GM12864 (cell line): ENCODE data around the gene SMOC2.

Source experiments
- DNase-seq: peaks from one replicate; pipeline ENCODE4 v3.0.0-alpha.2; 2011; ENCODE audit warnings: low read depth
- H3K4me3 ChIP-seq: 2 replicates; pipeline ENCODE4 v1.5.1; 2011; ENCODE audit warnings: mild to moderate bottlenecking, low read depth, low read length, control low read depth
- TF ChIP-seq, protein P1 (sequence below): IDR thresholded peaks from 2 replicates; pipeline ENCODE4 v1.5.1; 2011; ENCODE audit warnings: low read depth, mild to moderate bottlenecking, moderate library complexity, low read length, control low read depth, inconsistent platforms; ENCODE audit errors: missing control alignments

The SMOC2 gene

DNA sequence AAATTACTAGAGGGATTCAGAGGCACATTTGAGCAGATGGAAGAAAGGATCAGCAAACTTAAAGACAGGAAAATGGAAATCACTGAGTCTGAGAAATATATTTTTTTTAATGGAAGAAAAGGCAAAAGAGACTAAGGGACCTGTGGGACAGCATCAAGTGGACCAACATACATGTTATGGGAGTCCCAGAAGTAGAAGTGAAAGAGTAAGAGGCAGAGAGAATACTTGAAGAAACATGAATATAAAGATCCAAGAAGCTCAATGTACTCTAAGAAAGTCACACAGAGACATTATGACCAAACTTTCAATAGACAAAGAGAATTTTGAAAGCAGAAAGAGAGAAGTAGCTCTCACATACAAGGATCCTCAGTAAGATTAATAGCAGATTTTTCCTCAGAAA lies 39.5 kb downstream of the SMOC2 start:
- no peak for DNase-seq
- no peak overlapping the region for H3K4me3 ChIP-seq
- TF ChIP-seq, protein P1, sequence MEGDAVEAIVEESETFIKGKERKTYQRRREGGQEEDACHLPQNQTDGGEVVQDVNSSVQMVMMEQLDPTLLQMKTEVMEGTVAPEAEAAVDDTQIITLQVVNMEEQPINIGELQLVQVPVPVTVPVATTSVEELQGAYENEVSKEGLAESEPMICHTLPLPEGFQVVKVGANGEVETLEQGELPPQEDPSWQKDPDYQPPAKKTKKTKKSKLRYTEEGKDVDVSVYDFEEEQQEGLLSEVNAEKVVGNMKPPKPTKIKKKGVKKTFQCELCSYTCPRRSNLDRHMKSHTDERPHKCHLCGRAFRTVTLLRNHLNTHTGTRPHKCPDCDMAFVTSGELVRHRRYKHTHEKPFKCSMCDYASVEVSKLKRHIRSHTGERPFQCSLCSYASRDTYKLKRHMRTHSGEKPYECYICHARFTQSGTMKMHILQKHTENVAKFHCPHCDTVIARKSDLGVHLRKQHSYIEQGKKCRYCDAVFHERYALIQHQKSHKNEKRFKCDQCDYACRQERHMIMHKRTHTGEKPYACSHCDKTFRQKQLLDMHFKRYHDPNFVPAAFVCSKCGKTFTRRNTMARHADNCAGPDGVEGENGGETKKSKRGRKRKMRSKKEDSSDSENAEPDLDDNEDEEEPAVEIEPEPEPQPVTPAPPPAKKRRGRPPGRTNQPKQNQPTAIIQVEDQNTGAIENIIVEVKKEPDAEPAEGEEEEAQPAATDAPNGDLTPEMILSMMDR: no peak

DNA sequence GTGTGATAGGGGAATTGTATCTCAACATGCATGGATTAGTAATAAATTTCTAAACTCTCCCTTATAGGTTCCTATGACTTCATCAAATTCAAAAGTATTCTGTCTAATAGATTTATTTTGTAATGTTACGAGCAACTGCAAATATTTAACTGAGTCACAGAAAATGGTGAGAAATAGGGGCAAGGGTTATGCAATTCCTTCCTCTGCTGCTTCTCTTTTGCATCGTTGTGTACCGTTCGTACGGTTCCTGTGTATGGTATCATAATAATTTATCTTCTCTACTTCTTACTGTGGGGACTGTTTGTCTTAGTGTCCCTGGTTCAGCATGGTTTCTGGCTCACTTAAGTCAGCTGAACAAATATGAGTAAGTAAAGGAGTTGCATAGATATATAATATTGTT lies 44.8 kb downstream of the SMOC2 start:
- H3K4me3 ChIP-seq: no peak overlapping the region
- DNase-seq: no peak
- TF ChIP-seq, protein P1: no peak

DNA sequence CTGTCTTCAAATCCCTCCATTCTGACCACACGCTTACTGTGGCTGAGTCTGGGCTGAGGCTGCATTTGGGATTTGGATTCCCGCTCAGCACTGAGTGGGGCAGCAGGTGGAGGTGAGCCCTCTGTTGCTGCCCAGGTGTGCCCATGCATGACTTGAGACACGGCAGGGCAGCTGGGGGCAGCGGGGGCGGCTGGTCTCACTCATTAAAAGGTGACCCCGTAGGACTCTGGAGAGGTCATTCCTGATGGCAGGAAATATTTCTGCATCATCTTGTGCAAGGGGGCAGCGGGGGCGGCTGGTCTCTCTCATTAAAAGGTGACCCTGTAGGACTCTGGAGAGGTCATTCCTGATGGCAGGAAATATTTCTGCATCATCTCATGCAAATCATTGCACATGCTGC lies 49.8 kb downstream of the SMOC2 start:
- TF ChIP-seq, protein P1: no peak
- no peak for DNase-seq
- H3K4me3 ChIP-seq: no peak overlapping the region

DNA sequence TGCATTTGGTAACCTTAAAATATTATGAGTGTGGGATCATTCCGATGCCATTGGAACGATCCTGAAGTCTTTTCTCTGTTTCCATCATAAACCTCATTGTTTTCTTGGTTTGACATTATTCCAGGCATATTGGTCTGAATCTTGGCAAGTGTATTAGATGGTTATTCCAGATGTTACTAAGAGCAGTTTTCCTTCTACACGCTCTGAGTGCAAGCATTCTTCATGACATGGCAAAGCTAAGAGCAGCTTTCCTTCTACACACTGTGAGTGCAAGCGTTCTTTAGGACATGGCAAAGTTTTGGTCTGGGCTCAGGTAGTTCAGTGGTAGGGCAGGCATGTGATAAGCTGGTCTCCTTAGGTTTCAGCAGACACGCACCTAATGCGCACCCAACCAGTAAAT lies 53.0 kb downstream of the SMOC2 start:
- TF ChIP-seq, protein P1: no peak
- H3K4me3 ChIP-seq: no peak overlapping the region
- no peak for DNase-seq

DNA sequence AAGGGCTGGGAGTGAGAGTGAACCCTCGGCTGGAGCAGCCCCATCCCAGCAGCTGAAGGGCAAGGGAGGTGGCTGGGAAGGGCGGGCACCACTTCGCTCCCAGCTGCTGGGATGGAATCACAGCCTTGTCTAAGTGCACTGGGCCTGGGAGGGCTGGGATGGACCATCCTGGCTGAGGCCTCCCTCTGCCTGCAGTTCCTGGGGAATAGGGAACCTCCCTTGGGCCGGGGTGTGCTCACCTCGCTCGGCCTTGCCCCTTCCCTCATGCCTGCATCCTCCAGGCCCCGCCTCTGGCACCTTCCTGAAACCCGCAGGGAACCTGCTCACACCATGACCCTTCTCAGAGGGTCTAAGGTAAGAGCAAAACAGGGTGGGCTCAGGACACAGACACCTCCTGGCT lies 53.7 kb downstream of the SMOC2 start:
- DNase-seq: no peak

DNA sequence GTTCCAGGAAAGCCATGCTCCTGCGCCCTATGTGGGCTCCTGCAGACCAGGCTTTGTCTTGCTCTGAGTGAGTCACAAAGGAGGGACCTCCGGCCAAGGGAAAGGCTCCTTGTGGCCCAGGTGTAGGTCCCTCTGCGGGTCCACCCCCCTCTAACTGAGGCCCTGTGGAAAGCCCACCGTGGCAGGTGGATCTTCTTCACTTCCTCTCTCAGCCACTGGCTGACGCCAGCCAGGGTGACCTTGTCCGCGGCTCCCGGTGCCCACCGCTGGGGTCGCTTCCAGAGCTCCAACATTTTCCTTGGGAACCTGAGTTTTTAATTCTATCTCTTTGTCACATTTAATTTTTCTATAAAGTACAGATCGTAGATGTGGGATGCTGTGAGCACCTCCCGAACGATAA lies 54.1 kb downstream of the SMOC2 start:
- TF ChIP-seq, protein P1: no peak
- no peak for DNase-seq
- no peak overlapping the region for H3K4me3 ChIP-seq

More for the DNA sequence above, 53.7 kb downstream of the SMOC2 start:
- H3K4me3 ChIP-seq: no peak overlapping the region
- TF ChIP-seq, protein P1: no peak

DNA sequence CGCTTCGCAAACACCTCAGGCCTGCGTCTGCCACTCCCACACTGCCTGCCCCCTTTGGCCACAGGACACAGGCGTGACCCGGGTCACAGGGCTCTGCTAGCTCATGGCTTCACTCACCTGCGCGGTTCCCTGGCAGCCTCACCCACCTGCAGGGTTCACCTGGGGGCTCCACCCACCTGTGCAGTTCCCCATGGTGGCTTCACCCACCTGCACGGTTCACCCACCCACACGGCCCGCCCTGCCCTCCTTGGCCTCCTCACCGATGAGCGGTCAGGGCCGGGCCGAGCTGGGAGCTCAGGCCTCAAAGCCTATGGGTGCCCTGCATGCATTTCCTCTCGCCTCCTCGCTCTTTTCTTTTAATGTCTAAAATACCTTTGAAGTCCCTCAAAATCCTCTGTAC lies 54.7 kb downstream of the SMOC2 start:
- TF ChIP-seq, protein P1: no peak
- DNase-seq: no peak
- no peak overlapping the region for H3K4me3 ChIP-seq
